Measurements from ENCODE around the gene FAP.

Gene FAP

DNA sequence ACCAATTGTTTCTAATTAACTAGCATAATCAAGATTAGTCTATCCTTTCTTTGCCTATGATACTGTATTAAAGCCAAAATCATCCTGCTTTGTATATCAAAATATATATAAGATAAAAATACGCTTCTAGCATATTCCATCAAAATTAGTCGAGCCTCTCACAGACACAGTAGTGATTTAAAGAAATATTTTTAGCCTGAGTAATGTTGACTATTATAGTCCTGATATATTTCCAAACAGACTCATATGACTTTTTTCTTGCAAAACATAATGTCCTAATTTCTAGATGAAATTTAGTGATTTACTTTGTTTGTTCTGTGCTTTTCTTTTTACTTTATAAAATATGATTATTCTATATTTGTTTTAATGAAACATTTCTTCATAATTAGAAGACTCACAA lies 30.9 kb downstream of the FAP start:
- no peak overlapping the region for H3K27ac ChIP-seq

DNA sequence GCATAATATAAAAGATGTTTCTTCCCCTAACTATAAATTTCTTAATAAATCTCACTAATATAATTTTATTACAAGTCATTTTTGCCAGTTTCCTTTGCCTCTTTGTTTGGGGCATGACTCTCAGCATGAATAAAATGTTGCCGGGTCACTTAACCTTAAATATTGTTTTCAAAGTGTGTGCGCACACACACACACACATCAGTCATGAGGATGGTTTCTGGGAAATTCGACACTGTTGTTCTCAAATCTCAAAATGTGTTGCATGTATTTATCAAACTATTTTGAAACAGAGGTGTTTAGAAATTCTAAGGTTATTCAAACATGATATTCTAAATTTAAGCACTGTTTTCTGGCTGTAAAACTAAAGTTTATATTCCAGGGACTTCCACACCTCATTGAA lies 31.5 kb downstream of the FAP start:
- H3K27ac ChIP-seq: no peak overlapping the region
- TF ChIP-seq, protein P1, sequence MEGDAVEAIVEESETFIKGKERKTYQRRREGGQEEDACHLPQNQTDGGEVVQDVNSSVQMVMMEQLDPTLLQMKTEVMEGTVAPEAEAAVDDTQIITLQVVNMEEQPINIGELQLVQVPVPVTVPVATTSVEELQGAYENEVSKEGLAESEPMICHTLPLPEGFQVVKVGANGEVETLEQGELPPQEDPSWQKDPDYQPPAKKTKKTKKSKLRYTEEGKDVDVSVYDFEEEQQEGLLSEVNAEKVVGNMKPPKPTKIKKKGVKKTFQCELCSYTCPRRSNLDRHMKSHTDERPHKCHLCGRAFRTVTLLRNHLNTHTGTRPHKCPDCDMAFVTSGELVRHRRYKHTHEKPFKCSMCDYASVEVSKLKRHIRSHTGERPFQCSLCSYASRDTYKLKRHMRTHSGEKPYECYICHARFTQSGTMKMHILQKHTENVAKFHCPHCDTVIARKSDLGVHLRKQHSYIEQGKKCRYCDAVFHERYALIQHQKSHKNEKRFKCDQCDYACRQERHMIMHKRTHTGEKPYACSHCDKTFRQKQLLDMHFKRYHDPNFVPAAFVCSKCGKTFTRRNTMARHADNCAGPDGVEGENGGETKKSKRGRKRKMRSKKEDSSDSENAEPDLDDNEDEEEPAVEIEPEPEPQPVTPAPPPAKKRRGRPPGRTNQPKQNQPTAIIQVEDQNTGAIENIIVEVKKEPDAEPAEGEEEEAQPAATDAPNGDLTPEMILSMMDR (IDR thresholded peaks at IDR 0.05): no peak
- no peak for TF ChIP-seq ZFX (IDR thresholded peaks at IDR 0.05; ENCODE audit: borderline replicate concordance)

More for the DNA sequence above, 30.9 kb downstream of the FAP start:
- no peak for TF ChIP-seq ZFX (IDR thresholded peaks at IDR 0.05; ENCODE audit: borderline replicate concordance)
- TF ChIP-seq, protein P1 (IDR thresholded peaks at IDR 0.05): no peak

DNA sequence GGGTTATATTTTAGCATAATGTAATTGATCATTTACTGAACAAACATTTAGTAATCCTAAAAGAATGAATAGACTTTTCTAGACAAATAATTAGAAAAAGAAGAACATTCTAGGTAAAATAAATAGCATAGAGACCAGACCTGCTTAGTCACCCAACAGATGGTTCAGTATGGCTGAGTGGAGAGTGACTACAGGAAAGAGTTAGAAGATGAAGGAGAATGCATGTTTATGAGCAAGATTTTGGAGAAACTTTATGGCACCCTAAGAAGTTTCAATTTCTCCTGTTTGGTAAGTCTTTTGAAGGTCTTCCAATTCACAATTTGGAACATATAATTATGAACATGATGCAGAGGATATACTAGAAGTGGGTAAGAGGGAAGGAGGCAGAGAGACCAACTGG lies 32.9 kb downstream of the FAP start:
- no peak overlapping the region for H3K27ac ChIP-seq
- no peak for TF ChIP-seq ZFX (IDR thresholded peaks at IDR 0.05; ENCODE audit: borderline replicate concordance)
- TF ChIP-seq, protein P1 (IDR thresholded peaks at IDR 0.05): no peak

DNA sequence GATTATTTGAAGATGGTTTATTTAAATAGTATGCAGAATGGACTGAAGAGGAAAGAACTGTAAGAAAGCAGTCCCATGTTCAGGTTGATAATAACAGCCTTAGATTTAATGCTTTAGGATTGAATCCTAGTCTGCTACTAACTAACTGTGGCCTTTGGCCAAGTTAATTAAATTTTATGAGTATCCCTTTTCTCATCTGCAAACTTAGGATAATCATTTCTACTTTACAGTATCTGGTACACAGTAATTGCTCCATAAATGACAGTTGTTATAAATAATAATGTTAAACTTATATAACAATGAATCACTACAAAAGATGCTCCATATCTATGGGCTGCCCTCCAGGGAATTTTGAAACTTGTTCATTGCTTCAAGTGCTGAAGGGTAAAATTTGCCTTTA lies 41.0 kb downstream of the FAP start:
- TF ChIP-seq, protein P1 (IDR thresholded peaks at IDR 0.05): no peak
- TF ChIP-seq ZFX (IDR thresholded peaks at IDR 0.05; ENCODE audit: borderline replicate concordance): no peak
- no peak overlapping the region for H3K27ac ChIP-seq

DNA sequence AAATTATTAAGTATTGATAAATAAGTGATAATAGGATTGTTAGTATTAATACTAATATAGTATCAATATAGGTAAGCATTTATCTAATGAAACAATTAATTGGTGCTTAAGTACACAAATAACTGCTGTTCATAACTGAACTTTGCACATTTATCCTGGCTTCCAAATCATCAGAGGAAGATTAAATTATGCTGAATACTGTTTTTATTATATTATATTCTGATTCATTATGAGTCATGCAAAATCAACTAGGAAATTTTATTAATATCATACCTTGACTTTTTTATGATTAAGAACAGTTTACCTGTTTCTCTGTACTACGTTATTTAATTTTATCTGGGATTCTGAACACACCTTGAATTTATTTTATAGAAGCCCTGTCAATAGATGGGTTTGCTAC lies 42.6 kb downstream of the FAP start:
- TF ChIP-seq, protein P1 (IDR thresholded peaks at IDR 0.05): no peak
- no peak for TF ChIP-seq ZFX (IDR thresholded peaks at IDR 0.05; ENCODE audit: borderline replicate concordance)

DNA sequence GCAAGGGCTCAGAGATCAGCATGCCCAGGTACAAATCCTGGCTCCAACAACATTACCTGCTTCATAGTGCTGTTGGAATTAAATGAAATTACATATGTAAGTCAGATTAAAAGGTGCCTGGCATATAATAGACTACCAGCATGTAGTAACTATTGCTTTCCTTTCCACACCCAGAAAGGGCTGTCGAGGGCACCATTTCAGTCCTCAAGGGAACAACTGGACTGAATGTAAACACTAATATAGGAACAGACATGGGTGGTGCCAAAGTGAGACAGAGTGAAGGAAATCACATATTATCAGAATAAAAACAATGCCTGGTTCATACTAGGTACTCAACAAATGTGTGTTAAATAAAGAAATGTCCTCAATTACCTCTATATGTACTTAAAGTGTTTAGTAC lies 43.3 kb downstream of the FAP start:
- no peak overlapping the region for H3K27ac ChIP-seq
- TF ChIP-seq, protein P1 (IDR thresholded peaks at IDR 0.05): no peak
- no peak for TF ChIP-seq ZFX (IDR thresholded peaks at IDR 0.05; ENCODE audit: borderline replicate concordance)

More for the DNA sequence above, 42.6 kb downstream of the FAP start:
- H3K27ac ChIP-seq: no peak overlapping the region

DNA sequence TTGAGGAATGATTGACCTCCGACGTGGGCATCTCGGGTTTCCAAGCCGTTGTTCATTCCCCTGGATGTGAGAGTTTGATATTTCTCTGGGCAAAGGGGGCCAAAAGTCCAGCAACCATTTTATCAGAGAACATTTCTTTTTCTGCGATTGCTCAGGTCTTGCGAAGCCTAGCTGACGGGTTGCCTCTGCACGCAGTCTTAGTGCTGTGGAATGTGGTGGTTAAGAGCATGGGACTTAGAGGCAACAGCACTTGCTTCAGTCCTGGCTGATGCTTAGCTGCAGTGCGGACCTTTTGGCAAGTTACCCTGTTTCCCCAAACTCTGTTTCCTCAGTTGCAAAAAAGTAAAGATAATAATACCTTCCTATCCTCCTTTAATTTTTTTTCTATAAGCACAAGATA lies 45.0 kb downstream of the FAP start:
- TF ChIP-seq, protein P1 (IDR thresholded peaks at IDR 0.05): no peak
- no peak for TF ChIP-seq ZFX (IDR thresholded peaks at IDR 0.05; ENCODE audit: borderline replicate concordance)
- no peak overlapping the region for H3K27ac ChIP-seq
